ENCODE data around the gene PPP1R16B.
"Not testable (repeated sequence)": the region's sequence is repeated elsewhere in the genome, so short reads cannot be mapped to it uniquely, and the experiment has no call there.

GRCh38 chr20:38813574-38813962, 8.1 kb downstream of the PPP1R16B start:
- TF ChIP-seq CTCF (IDR thresholded peaks at IDR 0.05; ENCODE audit: insufficient read depth, low read length, poor library complexity, severe bottlenecking); EZH2phosphoT487 (conservative IDR thresholded peaks at IDR 0.05; ENCODE audit: low read length): not testable (repeated sequence)

All from SU-DHL-6 (cell line).